SK-N-SH treated with all-trans-retinoic acid at 6 μM for 48 hours (cell line): Measurements from ENCODE around the gene ZDHHC11.
A peak's percentile ranks its signal among the peaks of the same experiment; 100 is the strongest.

Source experiments
- ATAC-seq: fragments of 200-7000 bp; cut with Tn5 transposase; 3 replicates; pipeline ENCODE4 v1.9.1; 2020; ENCODE audit warnings: mild to moderate bottlenecking, moderate library complexity
- ARNTL ChIP-seq: fragments of 450-650 bp; formaldehyde crosslinking; IDR thresholded peaks from 2 replicates; pipeline ENCODE4 v1.5.0; 2020; ENCODE audit warnings: low read depth, mild to moderate bottlenecking, moderate library complexity, borderline replicate concordance
- BACH2 ChIP-seq: fragments of 250-450 bp; sonication (Bioruptor Pico); IDR thresholded peaks from 2 replicates; pipeline ENCODE4 v1.9.0; 2021; ENCODE audit warnings: mild to moderate bottlenecking, borderline replicate concordance
- CREB5 ChIP-seq: fragments of 250-450 bp; sonication (Bioruptor Pico); IDR thresholded peaks from 2 replicates; pipeline ENCODE4 v1.5.1; 2020; ENCODE audit warnings: low read depth, mild to moderate bottlenecking, moderate library complexity
- CSDC2 ChIP-seq: fragments of 250-450 bp; sonication (Bioruptor Pico); IDR thresholded peaks from 2 replicates; pipeline ENCODE4 v1.5.0; 2020; ENCODE audit warnings: mild to moderate bottlenecking, moderate library complexity
- CSRNP3 ChIP-seq: fragments of 250-450 bp; sonication (Bioruptor Pico); IDR thresholded peaks from 2 replicates; pipeline ENCODE4 v1.5.1; 2021; ENCODE audit warnings: mild to moderate bottlenecking, moderate library complexity
- ESRRG ChIP-seq: fragments of 250-450 bp; sonication (Bioruptor Pico); IDR thresholded peaks from 2 replicates; pipeline ENCODE4 v1.6.1; 2021; ENCODE audit warnings: mild to moderate bottlenecking
- GLIS3 ChIP-seq: fragments of 250-450 bp; sonication (Bioruptor Pico); IDR thresholded peaks from 2 replicates; pipeline ENCODE4 v1.5.0; 2020; ENCODE audit warnings: mild to moderate bottlenecking, moderate library complexity
- ISL1 ChIP-seq: fragments of 250-450 bp; sonication (Bioruptor Pico); IDR thresholded peaks from 2 replicates; pipeline ENCODE4 v2.1.2; 2022; ENCODE audit warnings: mild to moderate bottlenecking, moderate library complexity
- PATZ1 ChIP-seq: fragments of 250-450 bp; sonication (Bioruptor Pico); IDR thresholded peaks from 2 replicates; pipeline ENCODE4 v1.8.0; 2020; ENCODE audit warnings: mild to moderate bottlenecking, moderate library complexity, borderline replicate concordance
- POU6F1 ChIP-seq: fragments of 250-450 bp; sonication (Bioruptor Pico); IDR thresholded peaks from 2 replicates; pipeline ENCODE4 v1.8.0; 2021; ENCODE audit warnings: low read depth, mild to moderate bottlenecking, moderate library complexity, borderline replicate concordance
- PPARA ChIP-seq: fragments of 250-450 bp; sonication (Bioruptor Pico); IDR thresholded peaks from 2 replicates; pipeline ENCODE4 v1.5.0; 2020; ENCODE audit warnings: mild to moderate bottlenecking, borderline replicate concordance
- RARB ChIP-seq: fragments of 250-450 bp; sonication (Bioruptor Pico); IDR thresholded peaks from 2 replicates; pipeline ENCODE4 v1.8.0; 2021; ENCODE audit warnings: mild to moderate bottlenecking, moderate library complexity
- SNAI2 ChIP-seq: fragments of 250-450 bp; sonication (Bioruptor Pico); IDR thresholded peaks from 2 replicates; pipeline ENCODE4 v1.5.0; 2020; ENCODE audit warnings: mild to moderate bottlenecking, moderate library complexity
- TCF4 ChIP-seq: fragments of 250-450 bp; sonication (Bioruptor Pico); IDR thresholded peaks from 2 replicates; pipeline ENCODE4 v1.8.0; 2021; ENCODE audit warnings: mild to moderate bottlenecking, moderate library complexity, borderline replicate concordance
- TOX ChIP-seq: fragments of 250-450 bp; sonication (Bioruptor Pico); IDR thresholded peaks from 2 replicates; pipeline ENCODE4 v1.8.0; 2021; ENCODE audit warnings: mild to moderate bottlenecking, moderate library complexity, borderline replicate concordance
- TSHZ2 ChIP-seq: fragments of 250-450 bp; sonication (Bioruptor Pico); IDR thresholded peaks from 2 replicates; pipeline ENCODE4 v1.5.0; 2020; ENCODE audit warnings: mild to moderate bottlenecking, moderate library complexity
- ZC3H10 ChIP-seq: fragments of 250-450 bp; sonication (Bioruptor Pico); IDR thresholded peaks from 2 replicates; pipeline ENCODE4 v1.5.1; 2021; ENCODE audit warnings: mild to moderate bottlenecking, moderate library complexity
- ZFP3 ChIP-seq: fragments of 250-450 bp; sonication (Bioruptor Pico); IDR thresholded peaks from 2 replicates; pipeline ENCODE4 v1.5.0; 2020; ENCODE audit warnings: mild to moderate bottlenecking, moderate library complexity
- ZFP30 ChIP-seq: fragments of 450-650 bp; formaldehyde crosslinking; IDR thresholded peaks from 2 replicates; pipeline ENCODE4 v1.5.0; 2022; ENCODE audit warnings: mild to moderate bottlenecking, moderate library complexity
- ZNF565 ChIP-seq: fragments of 450-650 bp; formaldehyde crosslinking; conservative IDR thresholded peaks from 2 replicates; pipeline ENCODE4 v1.5.0; 2020; ENCODE audit warnings: low read depth, mild to moderate bottlenecking, moderate library complexity
- ZNF70 ChIP-seq: fragments of 450-650 bp; formaldehyde crosslinking; IDR thresholded peaks from 2 replicates; pipeline ENCODE4 v1.5.0; 2020; ENCODE audit warnings: mild to moderate bottlenecking, moderate library complexity
- ZNF8 ChIP-seq: fragments of 450-650 bp; formaldehyde crosslinking; IDR thresholded peaks from 2 replicates; pipeline ENCODE4 v1.5.0; 2020; ENCODE audit warnings: mild to moderate bottlenecking, moderate library complexity

Gene ZDHHC11

GRCh38 chr5:758698-759053 lies 92.1 kb downstream of the ZDHHC11 start (continued):
- no peak for TF ChIP-seq PATZ1 (CRISPR knock-in tag)
- no peak for TF ChIP-seq GLIS3 (CRISPR knock-in tag)
- TF ChIP-seq CSDC2 (CRISPR knock-in tag) = no peak
- no peak for TF ChIP-seq CREB5 (CRISPR knock-in tag)

- TF ChIP-seq ZFP30 = no peak
- TF ChIP-seq TSHZ2 (CRISPR knock-in tag) = no peak
- no peak for TF ChIP-seq PPARA (CRISPR knock-in tag)
- TF ChIP-seq BACH2 = no peak
- no peak for TF ChIP-seq ZFP3 (CRISPR knock-in tag)
- TF ChIP-seq RARB = no peak
- TF ChIP-seq CSRNP3 (CRISPR knock-in tag) = no peak
- no peak for TF ChIP-seq ZNF8
- no peak for TF ChIP-seq ESRRG (CRISPR knock-in tag)
- no peak for TF ChIP-seq SNAI2 (CRISPR knock-in tag)
- TF ChIP-seq, all 23 proteins: peak for 0
- peak; percentile 8; the same call in 1 of the 3 replicates for ATAC-seq
Observed at GRCh38 chr5:757931-758697, 92.7 kb downstream of the ZDHHC11 start.

GRCh38 chr5:757346-757930 lies 93.3 kb downstream of the ZDHHC11 start:
- ATAC-seq = no peak; the same call in 2 of the 3 replicates
- TF ChIP-seq ESRRG (CRISPR knock-in tag) (no peak), PATZ1 (CRISPR knock-in tag) (no peak), SNAI2 (CRISPR knock-in tag) (no peak), POU6F1 (CRISPR knock-in tag) (no peak), ZFP3 (CRISPR knock-in tag) (no peak), ZNF70 (CRISPR knock-in tag) (no peak), ZNF565 (CRISPR knock-in tag) (no peak), RARB (no peak), PPARA (CRISPR knock-in tag) (no peak), TCF4 (CRISPR knock-in tag) (no peak), TOX (CRISPR knock-in tag) (no peak), ISL1 (no peak), GLIS3 (CRISPR knock-in tag) (no peak), BACH2 (no peak), ZFP30 (no peak), ZC3H10 (CRISPR knock-in tag) (no peak), CSDC2 (CRISPR knock-in tag) (no peak), ARNTL (CRISPR knock-in tag) (no peak)
- TF ChIP-seq, all 23 proteins: peak for 0
